GM08714 (cell line): Measurements from ENCODE around the gene ABTB2.

Source experiments
- H3K4me3 ChIP-seq: fragments of 200-500 bp; sonication (Bioruptor generic); 2 replicates; pipeline ENCODE4 v1.5.1; 2014; ENCODE audit warnings: mild to moderate bottlenecking, low read length, inconsistent platforms
- ZNF274 ChIP-seq: IDR thresholded peaks from 2 replicates; pipeline ENCODE4 v1.6.1; 2012; ENCODE audit warnings: mild to moderate bottlenecking, low read depth, low read length

ABTB2 gene

GRCh38 chr11:34218067-34218466 is 139.7 kb downstream of the ABTB2 start:
- no peak overlapping the region for H3K4me3 ChIP-seq
- TF ChIP-seq ZNF274 = no peak

GRCh38 chr11:34216706-34217105 is 141.1 kb downstream of the ABTB2 start:
- H3K4me3 ChIP-seq = no peak overlapping the region
- no peak for TF ChIP-seq ZNF274

DNA sequence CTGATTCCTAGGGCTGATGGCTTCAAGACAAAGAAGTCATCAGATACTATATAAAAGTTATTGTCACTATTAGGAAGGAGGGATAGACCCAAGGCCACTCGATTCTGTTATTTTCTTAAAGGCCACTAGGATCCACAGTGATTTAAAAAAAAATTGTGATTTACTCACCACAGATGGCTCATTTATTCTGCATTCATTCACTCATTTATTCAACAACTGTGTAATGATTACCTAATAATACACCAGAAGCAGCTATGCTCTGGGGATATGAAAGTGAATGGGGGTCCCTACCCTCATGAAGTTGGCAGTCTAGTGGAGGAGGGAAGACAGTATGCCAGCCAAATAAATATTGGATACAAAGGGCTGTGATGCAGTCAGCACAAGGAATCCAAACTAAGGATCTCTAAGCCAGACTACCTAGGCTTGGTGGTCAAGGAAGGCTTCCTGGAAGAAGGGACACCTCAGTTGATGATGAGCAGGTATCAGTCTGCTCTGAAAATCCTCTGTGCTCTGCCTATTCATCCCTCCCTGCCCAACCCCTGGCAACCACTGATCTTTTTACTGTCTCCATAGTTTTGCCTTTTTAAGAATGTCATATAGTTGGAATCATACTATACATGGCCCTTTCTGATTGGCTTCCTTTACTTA is 141.9 kb downstream of the ABTB2 start:
- TF ChIP-seq ZNF274 = no peak
- H3K4me3 ChIP-seq = no peak overlapping the region

GRCh38 chr11:34214961-34215805 is 142.6 kb downstream of the ABTB2 start:
- no peak for TF ChIP-seq ZNF274
- H3K4me3 ChIP-seq = no peak overlapping the region

DNA sequence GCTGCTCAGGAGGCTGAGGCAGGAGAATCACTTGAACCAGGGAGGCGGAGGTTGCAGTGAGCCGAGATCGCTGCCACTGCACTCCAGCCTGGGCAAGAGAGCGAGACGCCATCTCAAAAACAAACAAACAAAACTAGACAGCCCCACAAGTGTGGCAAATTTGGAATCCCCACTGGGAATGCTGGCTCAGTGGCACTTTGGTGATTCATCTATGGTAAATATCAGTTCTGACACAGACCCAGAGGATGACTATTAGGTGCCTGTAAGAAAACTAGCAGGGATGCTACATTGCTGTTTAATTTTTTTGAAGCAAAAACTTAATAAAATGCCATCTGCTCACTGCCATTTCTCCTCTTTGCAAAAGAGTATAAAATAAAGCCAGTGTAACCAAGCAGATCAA is 144.4 kb downstream of the ABTB2 start:
- no peak overlapping the region for H3K4me3 ChIP-seq
- no peak for TF ChIP-seq ZNF274

GRCh38 chr11:34212566-34212965 is 145.2 kb downstream of the ABTB2 start:
- TF ChIP-seq ZNF274 = no peak

DNA sequence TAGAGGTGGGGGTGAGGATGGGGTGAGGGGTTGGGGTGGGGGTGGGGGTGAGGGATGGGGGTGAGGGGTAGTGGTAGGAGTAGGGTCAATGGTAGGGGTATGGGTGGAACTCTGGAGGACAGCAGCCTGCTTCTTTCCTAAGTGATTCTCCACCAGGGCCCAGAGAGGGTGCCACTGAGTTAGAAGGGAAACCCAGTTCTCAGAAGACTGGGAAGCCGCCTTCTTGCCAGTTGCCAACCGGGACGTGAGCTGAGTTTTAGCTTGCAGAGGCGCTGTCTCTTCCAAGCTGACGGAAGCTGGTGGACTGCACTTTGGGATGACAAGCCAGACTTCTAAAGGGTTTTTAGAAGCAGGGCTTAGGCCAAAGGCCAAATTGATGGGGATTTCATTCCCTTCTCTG is 148.0 kb downstream of the ABTB2 start:
- H3K4me3 ChIP-seq = no peak overlapping the region
- TF ChIP-seq ZNF274 = no peak

More at GRCh38 chr11:34212566-34212965, 145.2 kb downstream of the ABTB2 start:
- H3K4me3 ChIP-seq = no peak overlapping the region

GRCh38 chr11:34208266-34209135 is 149.3 kb downstream of the ABTB2 start:
- no peak for TF ChIP-seq ZNF274
- no peak overlapping the region for H3K4me3 ChIP-seq

GRCh38 chr11:34207487-34208180 is 150.2 kb downstream of the ABTB2 start:
- H3K4me3 ChIP-seq = no peak overlapping the region

DNA sequence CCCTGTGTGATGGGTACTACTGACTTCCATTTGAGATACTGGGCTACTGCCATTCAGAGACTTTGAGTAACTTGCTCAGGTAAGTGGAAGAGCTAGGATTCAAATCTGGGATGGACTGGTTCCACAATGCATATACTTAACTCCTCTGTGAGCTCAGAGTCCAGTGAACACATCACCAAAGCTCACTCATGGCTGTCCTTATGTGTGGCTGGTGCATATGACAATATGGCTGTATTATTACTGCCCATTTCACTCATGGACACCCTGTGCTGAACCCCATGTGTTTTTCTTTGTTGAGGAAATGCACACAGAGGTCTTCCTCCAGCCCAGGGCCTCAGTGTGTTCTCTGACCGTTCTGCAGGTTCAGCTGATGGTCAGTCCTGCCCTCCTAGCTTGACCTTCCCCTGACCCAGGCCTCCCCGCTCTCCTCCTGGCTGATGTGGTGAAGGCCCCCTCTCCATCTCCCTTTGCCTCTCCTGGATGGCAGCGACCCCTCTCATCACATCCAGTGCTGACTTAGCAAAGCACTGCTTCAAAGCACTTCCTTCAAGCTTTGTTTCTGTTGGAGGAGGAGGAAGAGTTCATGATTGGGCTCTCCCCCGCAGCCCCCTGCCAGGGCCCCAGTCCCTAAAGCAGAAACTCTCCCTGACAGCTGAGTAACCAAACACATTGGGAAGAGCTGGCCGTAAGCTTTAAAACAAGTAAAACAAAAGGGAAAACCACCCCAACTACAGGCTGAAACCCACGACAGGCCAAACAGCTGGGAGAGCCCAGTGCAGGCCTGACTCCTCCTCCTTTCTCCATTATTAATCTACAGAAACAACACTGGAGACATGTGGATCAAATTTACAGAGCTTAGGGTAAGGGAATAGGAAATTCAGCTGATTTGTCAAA is 151.2 kb downstream of the ABTB2 start:
- no peak overlapping the region for H3K4me3 ChIP-seq
- no peak for TF ChIP-seq ZNF274

More at GRCh38 chr11:34207487-34208180, 150.2 kb downstream of the ABTB2 start:
- no peak for TF ChIP-seq ZNF274

GRCh38 chr11:34205326-34206035 is 152.3 kb downstream of the ABTB2 start:
- TF ChIP-seq ZNF274 = no peak
- H3K4me3 ChIP-seq = no peak overlapping the region
